ENCODE measurements around the gene SCLT1. TPM values are rescaled to one million over a fixed set of nuclear protein-coding genes. Genes with fewer than 3 reads are reported as not detected.

Gene SCLT1

GRCh38 chr4:128837198-128837597, 256.1 kb downstream of the SCLT1 start:
- H2BK120ac ChIP-seq (ENCODE audit: low read depth, low read length), result no peak overlapping the region
- H4K8ac ChIP-seq (ENCODE audit: low read length), result no peak overlapping the region
- H2BK5ac ChIP-seq (ENCODE audit: low read depth, low read length, poor library complexity, severe bottlenecking), result no peak overlapping the region
- H3K4me1 ChIP-seq (ENCODE audit: control insufficient read depth, insufficient read depth, low read depth, low read length), result peaks cover 8% of the 10 kb centered on the region
- no peaks in the 10 kb centered on the region for H3K79me1 ChIP-seq (replicated peaks; ENCODE audit: low read length, poor library complexity, severe bottlenecking)
- H3K4me2 ChIP-seq (ENCODE audit: low read length, poor library complexity, severe bottlenecking), result no peak overlapping the region
- H2BK15ac ChIP-seq (ENCODE audit: low read depth, poor library complexity, severe bottlenecking), result no peak overlapping the region
- H4K91ac ChIP-seq (ENCODE audit: low read length), result no peak overlapping the region
- H3K4ac ChIP-seq (ENCODE audit: low read depth in 1 of 2, low read length in 2 of 2), result no peak overlapping the region
- H3K36me3 ChIP-seq (ENCODE audit: control insufficient read depth in 1 of 2, insufficient read depth in 2 of 2, low read depth in 1 of 2, low read length in 2 of 2), result peaks cover 27 to 51% of the 10 kb centered on the region in 2 experiments
- no peak overlapping the region for H3K23ac ChIP-seq (ENCODE audit: low read length in 2 of 2)
- H2BK12ac ChIP-seq (ENCODE audit: low read length in 2 of 2), result no peak overlapping the region
- 100% methylated on average over 2 of the region's 2 CpGs for whole genome bisulfite sequencing
- H2AFZ ChIP-seq (ENCODE audit: low read depth, low read length), result no peak overlapping the region
- no peaks in the 10 kb centered on the region for H3K27me3 ChIP-seq (ENCODE audit: control insufficient read depth in 1 of 2, insufficient read depth in 1 of 2, low read length in 2 of 2)
- H3K9me3 ChIP-seq (ENCODE audit: control insufficient read depth, low read length), result no peaks in the 10 kb centered on the region
- no peak overlapping the region for H3K18ac ChIP-seq (ENCODE audit: low read depth in 1 of 2, low read length in 2 of 2)
- no peak overlapping the region for H3K4me3 ChIP-seq (ENCODE audit: insufficient read depth in 1 of 2, low read depth in 1 of 2, low read length in 2 of 2)
- H3K14ac ChIP-seq (ENCODE audit: low read length in 2 of 2), result no peak overlapping the region
- H3K9ac ChIP-seq (ENCODE audit: low read length), result no peak overlapping the region
- no peak for DNase-seq
- H3K27ac ChIP-seq (ENCODE audit: low read length, poor library complexity, severe bottlenecking), result no peak overlapping the region
- no peak overlapping the region for H2AK5ac ChIP-seq (ENCODE audit: low read length, severe bottlenecking)

- Histone ChIP-seq H3K23ac (ENCODE audit: low read length in 2 of 2) (no peak overlapping the region), H2AFZ (ENCODE audit: low read depth, low read length) (no peak overlapping the region), H3K27me3 (ENCODE audit: control insufficient read depth in 1 of 2, insufficient read depth in 1 of 2, low read length in 2 of 2) (no peaks in the 10 kb centered on the region), H3K4me3 (ENCODE audit: insufficient read depth in 1 of 2, low read depth in 1 of 2, low read length in 2 of 2) (no peak overlapping the region), H3K4me2 (ENCODE audit: low read length, poor library complexity, severe bottlenecking) (no peak overlapping the region), H3K18ac (ENCODE audit: low read depth in 1 of 2, low read length in 2 of 2) (peak overlapping the region in 1 of 2 experiments; percentile 37), H2BK12ac (ENCODE audit: low read length in 2 of 2) (peak overlapping the region in 1 of 2 experiments; percentile 22), H3K27ac (ENCODE audit: low read length, poor library complexity, severe bottlenecking) (no peak overlapping the region), H4K8ac (ENCODE audit: low read length) (no peak overlapping the region), H3K9me3 (ENCODE audit: control insufficient read depth, low read length) (no peaks in the 10 kb centered on the region), H3K36me3 (ENCODE audit: control insufficient read depth in 1 of 2, insufficient read depth in 2 of 2, low read depth in 1 of 2, low read length in 2 of 2) (peaks cover 23 to 48% of the 10 kb centered on the region in 2 experiments), H3K4ac (ENCODE audit: low read depth in 1 of 2, low read length in 2 of 2) (no peak overlapping the region), H3K4me1 (ENCODE audit: control insufficient read depth, insufficient read depth, low read depth, low read length) (peaks cover 10% of the 10 kb centered on the region), H2BK120ac (ENCODE audit: low read depth, low read length) (no peak overlapping the region), H3K14ac (ENCODE audit: low read length in 2 of 2) (no peak overlapping the region), H2BK15ac (ENCODE audit: low read depth, poor library complexity, severe bottlenecking) (no peak overlapping the region), H2AK5ac (ENCODE audit: low read length, severe bottlenecking) (no peak overlapping the region), H2BK5ac (ENCODE audit: low read depth, low read length, poor library complexity, severe bottlenecking) (no peak overlapping the region), H3K9ac (ENCODE audit: low read length) (no peak overlapping the region), H4K91ac (ENCODE audit: low read length) (no peak overlapping the region), H3K79me1 (replicated peaks; ENCODE audit: low read length, poor library complexity, severe bottlenecking) (no peaks in the 10 kb centered on the region)
- 91% methylated on average over 8 of the region's 8 CpGs for WGBS
- no peak for DNase-seq
Measured at GRCh38 chr4:128835498-128836222, 257.7 kb downstream of the SCLT1 start.

Small RNA genes within 50 kb of the gene (small RNA-seq; reads per million reads assigned to genes)
- not detected for gene AC093826.2 (ENCODE audit: low read depth)
